HG03280 (cell line): Measurements from ENCODE around the gene KIAA0825.

Source experiments
- ATAC-seq: cut with Tn5 transposase; IDR thresholded peaks from one replicate; pipeline ENCODE4 v1.9.1; 2021; ENCODE audit warnings: mild to moderate bottlenecking, moderate library complexity; ENCODE audit not compliant: unreplicated experiment

KIAA0825 gene

GRCh38 chr5:94329115-94329514, 289.3 kb downstream of the KIAA0825 start:
- no peak for ATAC-seq

- ATAC-seq = no peak
These were observed 291.8 kb downstream of the KIAA0825 start for GRCh38 chr5:94326586-94326985.

GRCh38 chr5:94316916-94317838, 301.2 kb downstream of the KIAA0825 start:
- no peak for ATAC-seq

- ATAC-seq = no peak
These were observed 303.8 kb downstream of the KIAA0825 start for GRCh38 chr5:94314460-94315131.

- ATAC-seq = no peak
These were observed 304.7 kb downstream of the KIAA0825 start for GRCh38 chr5:94313696-94314095.

- ATAC-seq = no peak
These were observed 305.2 kb downstream of the KIAA0825 start for GRCh38 chr5:94313188-94313587.

- no peak for ATAC-seq
These were observed 306.1 kb downstream of the KIAA0825 start for GRCh38 chr5:94312298-94312697.

GRCh38 chr5:94310833-94311232, 307.6 kb downstream of the KIAA0825 start:
- ATAC-seq = no peak

GRCh38 chr5:94309141-94309540, 309.3 kb downstream of the KIAA0825 start:
- no peak for ATAC-seq

GRCh38 chr5:94308442-94308841, 310.0 kb downstream of the KIAA0825 start:
- no peak for ATAC-seq

GRCh38 chr5:94304146-94304545, 314.3 kb downstream of the KIAA0825 start:
- ATAC-seq = no peak

GRCh38 chr5:94288937-94289336, 329.5 kb downstream of the KIAA0825 start:
- no peak for ATAC-seq

- ATAC-seq = no peak
These were observed 332.4 kb downstream of the KIAA0825 start for GRCh38 chr5:94285984-94286383.

- no peak for ATAC-seq
These were observed 335.3 kb downstream of the KIAA0825 start for GRCh38 chr5:94283093-94283492.

GRCh38 chr5:94281236-94281801, 337.1 kb downstream of the KIAA0825 start:
- no peak for ATAC-seq

GRCh38 chr5:94276751-94277150, 341.7 kb downstream of the KIAA0825 start:
- no peak for ATAC-seq

- no peak for ATAC-seq
These were observed 342.4 kb downstream of the KIAA0825 start for GRCh38 chr5:94276048-94276447.

- no peak for ATAC-seq
These were observed 343.7 kb downstream of the KIAA0825 start for GRCh38 chr5:94274707-94275106.

GRCh38 chr5:94268226-94268625, 350.2 kb downstream of the KIAA0825 start:
- no peak for ATAC-seq

- no peak for ATAC-seq
These were observed 351.0 kb downstream of the KIAA0825 start for GRCh38 chr5:94267350-94267899.

- ATAC-seq = no peak
These were observed 352.2 kb downstream of the KIAA0825 start for GRCh38 chr5:94266170-94266569.
